Left ventricle myocardium inferior (tissue), 1 donor: ENCODE measurements around the gene CD2AP. TPM values are rescaled to one million over a fixed set of nuclear protein-coding genes. Genes with fewer than 3 reads are reported as not detected.

Experiments
- DNase-seq: peaks from one replicate; pipeline ENCODE4 v3.0.0-alpha.2; 2020
- H3K27ac ChIP-seq: fragments of 200-600 bp; replicated peaks from 2 replicates; pipeline ENCODE4 v1.8.0; 2021
- H3K27me3 ChIP-seq: fragments of 200-600 bp; 2 replicates; pipeline ENCODE4 v1.8.0; 2021; ENCODE audit warnings: low read depth
- H3K36me3 ChIP-seq: fragments of 200-600 bp; 2 replicates; pipeline ENCODE4 v1.8.0; 2021
- H3K4me1 ChIP-seq: fragments of 200-600 bp; 2 replicates; pipeline ENCODE4 v1.8.0; 2021
- H3K4me3 ChIP-seq: fragments of 200-600 bp; 2 replicates; pipeline ENCODE4 v1.8.0; 2021; ENCODE audit warnings: mild to moderate bottlenecking, moderate library complexity
- H3K9me3 ChIP-seq: fragments of 200-600 bp; replicated peaks from 2 replicates; pipeline ENCODE4 v1.8.0; 2021
- CTCF ChIP-seq: fragments of 200-600 bp; IDR thresholded peaks from 2 replicates; pipeline ENCODE4 v1.8.0; 2021; ENCODE audit warnings: antibody characterized with exemption, mild to moderate bottlenecking, borderline replicate concordance
- intact Hi-C: fragments of 100-400 bp; cut with micrococcal nuclease; formaldehyde crosslinking; loops from one replicate; pipeline ENCODE4 v1.11.0; 2022
- total RNA-seq: library from RNA; stranded (reverse); fragmentation: NEBNext Ultra II Directional; extraction: Animal tissue kit (Norgen Biotek cat#: 25700); gene quantifications from one replicate; pipeline ENCODE4 v1.2.1, GENCODE V29; 2021
- donor health status: DM: no; HTN: yes; CAD: no; lungs with severe emphysema.

The CD2AP gene
- total RNA-seq, 1 donor from 2014 or later = 9.9 TPM

- intact Hi-C loops = no loop called here
- Histone ChIP-seq H3K27ac (no peak overlapping the region), H3K9me3 (no peaks in the 10 kb centered on the region), H3K36me3 (no peaks in the 10 kb centered on the region), H3K4me1 (no peaks in the 10 kb centered on the region), H3K27me3 (no peaks in the 10 kb centered on the region), H3K4me3 (no peak overlapping the region)
- no peak for TF ChIP-seq CTCF
- DNase-seq = no peak
Observed at GRCh38 chr6:47446669-47447330, 30.8 kb upstream of the CD2AP start.

DNA sequence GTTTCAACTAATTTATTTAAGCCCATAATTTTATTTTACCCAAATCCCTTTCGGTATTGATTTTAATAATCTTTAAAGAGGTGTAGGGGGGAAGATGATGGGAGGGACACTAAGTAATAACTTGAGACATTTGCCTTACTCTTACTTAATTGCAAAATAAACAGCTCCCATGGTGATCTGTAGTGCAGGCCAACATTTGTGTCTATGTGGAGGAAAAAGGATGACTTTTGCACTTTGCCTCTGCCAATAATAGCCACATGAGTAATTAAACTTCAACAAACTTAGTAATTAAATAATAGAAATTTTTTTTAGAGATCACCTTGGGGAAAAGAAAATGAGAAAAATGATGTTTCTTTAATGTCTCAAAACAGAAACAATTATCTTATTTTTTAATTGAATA lies 29.9 kb upstream of the CD2AP start:
- Histone ChIP-seq H3K9me3 (no peaks in the 10 kb centered on the region), H3K27ac (no peak overlapping the region), H3K27me3 (no peaks in the 10 kb centered on the region), H3K4me1 (no peaks in the 10 kb centered on the region), H3K36me3 (no peaks in the 10 kb centered on the region), H3K4me3 (no peak overlapping the region)
- no peak for TF ChIP-seq CTCF
- intact Hi-C loops = no loop called here
- DNase-seq = no peak

DNA sequence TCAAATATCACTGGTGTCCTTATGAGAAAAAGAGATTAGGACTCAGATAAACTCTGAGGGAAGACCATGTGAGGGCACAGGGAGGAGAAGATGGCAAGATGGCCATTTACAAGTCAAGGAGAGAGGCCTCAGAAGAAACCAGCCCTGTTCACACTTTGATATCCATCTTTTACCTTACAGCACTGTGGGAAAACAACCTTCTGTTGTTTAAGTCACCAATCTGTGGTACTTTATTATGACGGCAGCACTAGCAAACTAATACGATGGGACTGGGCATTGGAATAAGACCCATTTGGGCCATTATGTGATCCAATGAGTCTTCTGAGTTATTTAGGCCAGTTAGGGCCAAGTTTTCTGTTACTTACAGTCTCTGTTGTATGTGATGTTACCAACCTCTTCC lies 26.4 kb upstream of the CD2AP start:
- no peaks in the 10 kb centered on the region for H3K27me3 ChIP-seq
- H3K4me1 ChIP-seq = no peaks in the 10 kb centered on the region
- TF ChIP-seq CTCF = no peak
- intact Hi-C loops = no loop called here
- H3K27ac ChIP-seq = no peak overlapping the region
- no peak overlapping the region for H3K4me3 ChIP-seq
- H3K36me3 ChIP-seq = no peaks in the 10 kb centered on the region
- no peak for DNase-seq
- H3K9me3 ChIP-seq = no peaks in the 10 kb centered on the region

GRCh38 chr6:47452899-47453298 lies 24.7 kb upstream of the CD2AP start:
- Histone ChIP-seq H3K4me3 (no peak overlapping the region), H3K9me3 (no peaks in the 10 kb centered on the region), H3K4me1 (no peaks in the 10 kb centered on the region), H3K36me3 (no peaks in the 10 kb centered on the region), H3K27ac (no peak overlapping the region), H3K27me3 (no peaks in the 10 kb centered on the region)
- no peak for TF ChIP-seq CTCF
- DNase-seq = no peak
- intact Hi-C loops = no loop called here

DNA sequence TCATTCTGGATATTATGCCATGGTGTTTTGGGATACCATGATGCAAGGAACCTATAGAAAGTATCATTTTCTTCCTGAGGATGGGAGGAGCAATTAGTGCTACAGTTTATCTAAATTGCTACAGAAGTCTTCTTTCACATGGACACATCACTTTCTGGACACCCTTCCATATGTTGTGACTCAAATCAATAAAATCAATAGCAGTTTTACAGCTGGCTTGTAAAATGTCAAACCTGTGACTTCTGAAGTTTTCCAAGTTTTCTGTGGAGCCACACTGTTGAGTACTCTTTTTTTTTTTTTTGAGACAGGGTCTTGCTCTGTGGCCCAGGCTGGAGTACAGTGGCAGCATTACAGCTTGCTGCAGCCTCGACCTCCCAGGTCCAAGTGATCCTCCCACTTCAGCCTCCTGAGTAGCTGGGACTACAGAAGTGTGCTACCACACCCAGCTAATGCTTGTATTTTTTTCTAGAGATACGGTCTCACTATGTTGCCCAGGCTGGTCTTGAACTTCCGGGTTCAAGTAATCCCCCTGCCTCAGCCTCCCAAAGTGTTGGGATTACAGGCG lies 24.1 kb upstream of the CD2AP start:
- Histone ChIP-seq H3K4me1 (no peaks in the 10 kb centered on the region), H3K27ac (no peak overlapping the region), H3K4me3 (no peak overlapping the region), H3K27me3 (no peaks in the 10 kb centered on the region), H3K9me3 (no peaks in the 10 kb centered on the region), H3K36me3 (no peaks in the 10 kb centered on the region)
- TF ChIP-seq CTCF = no peak
- DNase-seq = no peak
- intact Hi-C loops = no loop called here
